ENCODE data around the gene MKI67.
"Not testable (repeated sequence)": the region's sequence is repeated elsewhere in the genome, so short reads cannot be mapped to it uniquely, and the experiment has no call there.

The MKI67 gene

GRCh38 chr10:128167926-128168520, 41.8 kb upstream of the MKI67 start:
- no peak overlapping the region for H3K4me3 ChIP-seq (ENCODE audit: low read depth, low read length)
- DNase-seq (ENCODE audit: low read depth), result no peak
- TF ChIP-seq POLR2A (IDR thresholded peaks at IDR 0.05; ENCODE audit: extremely low read depth, insufficient read length), result no peak

DNA sequence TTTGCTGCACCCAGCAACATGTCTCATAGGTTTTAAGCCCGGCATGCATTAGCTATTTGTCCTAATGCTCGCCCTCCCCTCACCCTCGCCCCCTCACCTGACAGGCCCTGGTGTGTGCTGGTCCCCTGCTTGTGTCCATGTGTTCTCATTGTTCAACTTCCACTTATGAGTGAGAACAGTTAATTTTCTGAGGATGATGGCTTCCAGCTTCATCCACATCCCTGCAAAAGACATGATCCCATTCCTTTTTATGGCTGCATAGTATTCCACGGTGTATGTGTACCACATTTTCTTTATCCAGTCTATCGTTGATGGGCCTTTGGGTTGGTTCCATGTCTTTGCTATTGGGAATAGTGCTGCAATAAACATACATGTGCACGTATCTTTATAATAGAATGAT, 40.9 kb upstream of the MKI67 start:
- not testable (repeated sequence) for H3K4me3 ChIP-seq (ENCODE audit: low read depth, low read length); DNase-seq (ENCODE audit: low read depth)

DNA sequence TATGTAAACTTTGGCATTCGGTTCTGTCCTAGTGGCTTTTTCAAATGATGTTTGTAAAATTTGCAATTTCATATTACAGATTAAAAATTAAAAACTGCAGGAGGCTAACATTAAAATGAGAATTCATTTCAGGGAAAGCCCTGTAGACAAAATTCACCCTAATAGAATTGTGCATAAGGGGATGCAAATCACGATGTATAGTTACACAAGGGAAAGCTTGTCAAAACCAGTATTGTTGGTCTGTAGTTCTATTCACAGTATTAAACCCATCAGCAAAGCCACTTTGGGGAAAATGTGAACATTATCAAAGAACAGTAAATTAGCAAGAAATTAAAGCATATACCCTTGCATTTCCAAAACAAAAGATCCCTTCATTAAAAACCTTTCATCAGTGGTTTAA, 39.9 kb upstream of the MKI67 start:
- no peak overlapping the region for H3K4me3 ChIP-seq (ENCODE audit: low read depth, low read length)
- TF ChIP-seq, protein P1, sequence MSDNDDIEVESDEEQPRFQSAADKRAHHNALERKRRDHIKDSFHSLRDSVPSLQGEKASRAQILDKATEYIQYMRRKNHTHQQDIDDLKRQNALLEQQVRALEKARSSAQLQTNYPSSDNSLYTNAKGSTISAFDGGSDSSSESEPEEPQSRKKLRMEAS (IDR thresholded peaks at IDR 0.05; ENCODE audit: low read depth, low read length), result no peak
- TF ChIP-seq POLR2A (IDR thresholded peaks at IDR 0.05; ENCODE audit: extremely low read depth, insufficient read length) (no peak), CTCF (IDR thresholded peaks at IDR 0.05; ENCODE audit: low read depth, low read length) (no peak), MYC (IDR thresholded peaks at IDR 0.05; ENCODE audit: low read depth, low read length) (no peak)
- no peak for DNase-seq (ENCODE audit: low read depth)

GRCh38 chr10:128165536-128165935, 39.3 kb upstream of the MKI67 start:
- H3K4me3 ChIP-seq (ENCODE audit: low read depth, low read length), result no peak overlapping the region
- no peak for TF ChIP-seq CTCF (IDR thresholded peaks at IDR 0.05; ENCODE audit: low read depth, low read length)
- TF ChIP-seq, protein P1 (IDR thresholded peaks at IDR 0.05; ENCODE audit: low read depth, low read length), result no peak
- no peak for TF ChIP-seq MYC (IDR thresholded peaks at IDR 0.05; ENCODE audit: low read depth, low read length)
- no peak for TF ChIP-seq POLR2A (IDR thresholded peaks at IDR 0.05; ENCODE audit: extremely low read depth, insufficient read length)
- no peak for DNase-seq (ENCODE audit: low read depth)

DNA sequence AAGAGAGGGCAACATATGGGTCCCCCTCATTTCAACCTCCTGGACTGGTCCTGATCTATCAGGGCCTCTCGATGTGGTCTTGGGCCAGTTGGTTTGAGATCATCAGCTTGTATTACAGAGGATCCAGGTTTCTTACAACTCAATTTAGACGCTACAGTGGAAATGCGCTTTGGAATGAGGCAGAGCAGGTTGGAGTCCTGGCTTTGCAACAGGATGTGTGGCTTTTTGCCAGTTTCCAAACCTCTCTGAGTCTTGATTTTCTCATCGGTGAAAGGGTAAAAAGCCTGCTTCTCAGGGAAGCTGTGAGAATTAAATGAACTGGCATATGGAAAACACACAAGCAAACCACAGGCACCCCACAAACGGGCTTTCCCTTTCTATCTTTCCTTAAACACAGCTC, 37.5 kb upstream of the MKI67 start:
- no peak overlapping the region for H3K4me3 ChIP-seq (ENCODE audit: low read depth, low read length)
- no peak for DNase-seq (ENCODE audit: low read depth)
- TF ChIP-seq, protein P1 (IDR thresholded peaks at IDR 0.05; ENCODE audit: low read depth, low read length), result no peak
- TF ChIP-seq CTCF (IDR thresholded peaks at IDR 0.05; ENCODE audit: low read depth, low read length) (no peak), MYC (IDR thresholded peaks at IDR 0.05; ENCODE audit: low read depth, low read length) (no peak), POLR2A (IDR thresholded peaks at IDR 0.05; ENCODE audit: extremely low read depth, insufficient read length) (no peak)

DNA sequence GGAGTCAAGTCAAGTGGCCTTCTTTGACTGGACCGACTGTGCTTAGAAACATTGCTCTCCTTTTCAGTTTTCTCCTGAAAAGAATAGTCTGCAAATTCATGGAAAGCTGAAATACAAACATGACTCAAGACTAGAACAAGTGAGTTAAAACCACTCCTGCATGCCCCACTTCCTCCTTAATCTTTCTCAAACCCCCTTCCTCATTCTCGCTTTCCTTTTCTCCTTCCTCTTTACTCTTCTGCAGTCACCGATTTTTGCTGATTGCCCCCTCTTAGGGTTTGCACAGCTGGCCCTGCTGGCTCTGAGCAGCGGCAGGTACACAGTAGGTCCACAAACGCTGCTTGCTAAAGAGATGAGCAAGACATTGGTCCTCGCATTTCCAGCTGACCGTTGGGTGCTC, 34.8 kb upstream of the MKI67 start:
- H3K4me3 ChIP-seq (ENCODE audit: low read depth, low read length), result no peak overlapping the region
- peak; percentile 58 for DNase-seq (ENCODE audit: low read depth)
- TF ChIP-seq CTCF (IDR thresholded peaks at IDR 0.05; ENCODE audit: low read depth, low read length) (no peak), POLR2A (IDR thresholded peaks at IDR 0.05; ENCODE audit: extremely low read depth, insufficient read length) (no peak), MYC (IDR thresholded peaks at IDR 0.05; ENCODE audit: low read depth, low read length) (no peak)
- TF ChIP-seq, protein P1 (IDR thresholded peaks at IDR 0.05; ENCODE audit: low read depth, low read length), result no peak

- peak; percentile 53 for DNase-seq (ENCODE audit: low read depth)
- TF ChIP-seq MYC (IDR thresholded peaks at IDR 0.05; ENCODE audit: low read depth, low read length) (no peak), CTCF (IDR thresholded peaks at IDR 0.05; ENCODE audit: low read depth, low read length) (no peak), POLR2A (IDR thresholded peaks at IDR 0.05; ENCODE audit: extremely low read depth, insufficient read length) (no peak)
- TF ChIP-seq, protein P1 (IDR thresholded peaks at IDR 0.05; ENCODE audit: low read depth, low read length), result no peak
- H3K4me3 ChIP-seq (ENCODE audit: low read depth, low read length), result no peak overlapping the region
Observed at GRCh38 chr10:128160297-128160711, 34.1 kb upstream of the MKI67 start.
